Gastroesophageal sphincter (tissue), 3 donors: Measurements from ENCODE around the gene BRINP3.

ENCODE experiments used
- EP300 ChIP-seq: sonication (generic); formaldehyde crosslinking; IDR thresholded peaks from one replicate; pipeline ENCODE4 v1.6.1; 2017; ENCODE audit warnings: antibody characterized with exemption, mild to moderate bottlenecking
- POLR2A ChIP-seq, 2 donors: fragments of 450-650 bp; IDR thresholded peaks; one replicate each; pipeline ENCODE4 v1.6.1; 2017; ENCODE audit warnings: antibody characterized with exemption in 2 of 2, mild to moderate bottlenecking in 2 of 2, moderate library complexity in 1 of 2
- TF ChIP-seq, protein P1 (sequence below), 4 experiments: fragments of 200-600 bp in 2 of 4; fragments of 450-650 bp in 2 of 4; sonication (generic) in 1 of 4; IDR thresholded peaks; one replicate each; pipeline ENCODE4 v1.5.1; 2017 to 2019; ENCODE audit warnings: antibody characterized with exemption in 4 of 4, mild to moderate bottlenecking in 2 of 4, moderate library complexity in 2 of 4

DNA sequence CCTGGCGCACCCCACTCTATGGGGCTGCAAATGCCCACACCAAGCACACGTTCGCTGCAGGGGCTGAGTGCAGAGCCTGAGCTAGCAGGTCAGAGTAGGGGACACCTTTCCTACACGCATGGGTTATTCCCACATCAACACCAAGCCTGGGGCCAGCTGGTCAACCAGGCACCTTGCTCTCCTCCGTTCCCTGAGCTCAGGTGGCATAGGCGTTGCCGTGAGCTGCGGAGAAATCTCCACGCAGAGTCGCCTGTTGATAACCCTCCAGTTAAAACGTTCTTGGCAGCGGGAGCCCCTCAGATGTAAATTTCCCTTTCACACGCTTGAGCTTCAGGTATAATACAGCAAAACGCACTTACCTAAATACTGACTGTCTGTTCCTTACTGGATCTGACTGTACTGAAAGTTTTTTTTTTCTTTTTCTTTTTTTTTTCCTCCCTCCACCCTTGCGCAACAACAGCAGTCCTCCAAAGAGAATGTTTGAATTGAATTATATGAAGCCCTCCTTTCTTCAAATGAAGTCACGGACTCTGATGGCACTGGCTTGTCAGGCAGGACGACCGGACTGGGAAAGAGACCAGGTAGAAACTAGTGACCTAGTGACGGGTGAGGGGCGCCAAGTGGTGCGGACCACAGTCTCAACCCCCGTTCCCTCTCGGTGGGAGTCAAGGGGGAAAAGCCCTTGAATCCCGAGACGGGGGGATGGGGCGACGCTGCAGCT is 2.1 kb downstream of the BRINP3 start:
- TF ChIP-seq, protein P1, sequence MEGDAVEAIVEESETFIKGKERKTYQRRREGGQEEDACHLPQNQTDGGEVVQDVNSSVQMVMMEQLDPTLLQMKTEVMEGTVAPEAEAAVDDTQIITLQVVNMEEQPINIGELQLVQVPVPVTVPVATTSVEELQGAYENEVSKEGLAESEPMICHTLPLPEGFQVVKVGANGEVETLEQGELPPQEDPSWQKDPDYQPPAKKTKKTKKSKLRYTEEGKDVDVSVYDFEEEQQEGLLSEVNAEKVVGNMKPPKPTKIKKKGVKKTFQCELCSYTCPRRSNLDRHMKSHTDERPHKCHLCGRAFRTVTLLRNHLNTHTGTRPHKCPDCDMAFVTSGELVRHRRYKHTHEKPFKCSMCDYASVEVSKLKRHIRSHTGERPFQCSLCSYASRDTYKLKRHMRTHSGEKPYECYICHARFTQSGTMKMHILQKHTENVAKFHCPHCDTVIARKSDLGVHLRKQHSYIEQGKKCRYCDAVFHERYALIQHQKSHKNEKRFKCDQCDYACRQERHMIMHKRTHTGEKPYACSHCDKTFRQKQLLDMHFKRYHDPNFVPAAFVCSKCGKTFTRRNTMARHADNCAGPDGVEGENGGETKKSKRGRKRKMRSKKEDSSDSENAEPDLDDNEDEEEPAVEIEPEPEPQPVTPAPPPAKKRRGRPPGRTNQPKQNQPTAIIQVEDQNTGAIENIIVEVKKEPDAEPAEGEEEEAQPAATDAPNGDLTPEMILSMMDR (IDR thresholded peaks at IDR 0.05): no peak
- no peak for TF ChIP-seq POLR2A (IDR thresholded peaks at IDR 0.05)
- TF ChIP-seq EP300: no peak
